K562 (cell line): ENCODE data around the gene KLHL29. TPM values are rescaled to one million over a fixed set of nuclear protein-coding genes. Genes with fewer than 3 reads are reported as not detected.

Experiments
- CTCF ChIP-seq, 3 experiments: IDR thresholded peaks in 2 of 3; conservative IDR thresholded peaks in 1 of 3; 2 replicates each; pipeline ENCODE4 v1.5.1; 2011 to 2012; ENCODE audit warnings: low read length in 3 of 3, mild to moderate bottlenecking in 3 of 3, control low read depth in 2 of 3, improper control_type of control experiment in 1 of 3, inconsistent platforms in 1 of 3, low read depth in 1 of 3, mixed read lengths in 1 of 3, moderate library complexity in 1 of 3; ENCODE audit not compliant: insufficient read depth in 2 of 3
- DLX4 ChIP-seq: fragments of 250-450 bp; sonication (Bioruptor Pico); IDR thresholded peaks from 2 replicates; pipeline ENCODE4 v1.6.1; 2021; ENCODE audit warnings: mild to moderate bottlenecking
- E4F1 ChIP-seq: fragments of 250-450 bp; sonication (Bioruptor Pico); IDR thresholded peaks from 2 replicates; pipeline ENCODE4 v1.5.0; 2021; ENCODE audit warnings: mild to moderate bottlenecking, borderline replicate concordance
- FOXK2 ChIP-seq, 2 experiments: fragments of 450-650 bp; IDR thresholded peaks in 1 of 2; conservative IDR thresholded peaks in 1 of 2; 2 replicates each; pipeline ENCODE4 v1.6.1; 2016; ENCODE audit warnings: low read depth in 2 of 2, mild to moderate bottlenecking in 1 of 2
- HMBOX1 ChIP-seq: sonication (generic); IDR thresholded peaks from 2 replicates; pipeline ENCODE4 v1.6.1; 2016
- L3MBTL2 ChIP-seq: fragments of 450-650 bp; IDR thresholded peaks from 2 replicates; pipeline ENCODE4 v1.6.1; 2016; ENCODE audit warnings: mild to moderate bottlenecking, moderate library complexity
- MCM7 ChIP-seq, 2 experiments: fragments of 450-650 bp; IDR thresholded peaks; 2 replicates each; pipeline ENCODE4 v1.6.1; 2016 to 2018
- NRF1 ChIP-seq, 2 experiments: fragments of 450-650 bp; IDR thresholded peaks in 1 of 2; conservative IDR thresholded peaks in 1 of 2; 2 replicates each; pipeline ENCODE4 v1.6.1; 2014; ENCODE audit warnings: mild to moderate bottlenecking in 2 of 2
- PKNOX1 ChIP-seq: fragments of 450-650 bp; IDR thresholded peaks from 2 replicates; pipeline ENCODE4 v1.6.1; 2016
- POLR2AphosphoS5 ChIP-seq: IDR thresholded peaks from 2 replicates; pipeline ENCODE4 v1.6.1; 2011; ENCODE audit warnings: mild to moderate bottlenecking, low read depth, low read length, moderate library complexity; ENCODE audit not compliant: control insufficient read depth, insufficient read depth
- PREB ChIP-seq: sonication (generic); formaldehyde crosslinking; IDR thresholded peaks from 2 replicates; pipeline ENCODE4 v1.8.1; 2023; ENCODE audit warnings: mild to moderate bottlenecking, missing genetic modification reagents
- PRMT5 ChIP-seq: sonication (generic); formaldehyde crosslinking; IDR thresholded peaks from 2 replicates; pipeline ENCODE4 v1.5.0; 2020; ENCODE audit warnings: missing genetic modification reagents
- PTBP1 ChIP-seq: fragments of 200-400 bp; formaldehyde crosslinking; IDR thresholded peaks from 2 replicates; pipeline ENCODE4 v1.6.1; 2017; ENCODE audit warnings: low read depth, low read length
- SPI1 ChIP-seq: IDR thresholded peaks from 2 replicates; pipeline ENCODE4 v1.6.1; 2011; ENCODE audit warnings: low read depth, low read length, control low read depth, borderline replicate concordance
- TEAD2 ChIP-seq: fragments of 450-650 bp; IDR thresholded peaks from 2 replicates; pipeline ENCODE4 v1.6.1; 2016; ENCODE audit warnings: missing genetic modification characterization, control low read depth, missing compliant biosample characterization
- ZNF584 ChIP-seq: fragments of 200-800 bp; sonication (Bioruptor generic); IDR thresholded peaks from 2 replicates; pipeline ENCODE4 v1.6.1; 2016; ENCODE audit warnings: low read depth, mild to moderate bottlenecking, missing genetic modification characterization, missing compliant biosample characterization
- ZNF639 ChIP-seq, 2 experiments: fragments of 200-800 bp in 1 of 2; sonication (Bioruptor generic) in 1 of 2; sonication (generic) in 1 of 2; formaldehyde crosslinking in 1 of 2; IDR thresholded peaks in 1 of 2; conservative IDR thresholded peaks in 1 of 2; 2 replicates each; pipeline versions ENCODE4 v1.5.0 to v1.6.1; 2016 to 2020; ENCODE audit warnings: missing compliant biosample characterization in 1 of 2, missing genetic modification characterization in 1 of 2, missing genetic modification reagents in 1 of 2
- polyA plus RNA-seq, 8 experiments: library from polyadenylated mRNA; depleted of rRNA in 4 of 8; stranded (reverse) in 5 of 8; unstranded in 3 of 8; fragments of >200 nt; fragmentation: Nextera tagmentation in 2 of 8; fragmentation: Illumina TruSeq in 1 of 8; extraction: Ambion mirVana in 2 of 8; extraction: Trizol in 1 of 8; gene quantifications; 2 replicates each; pipeline versions ENCODE4 v1.2.1 to v1.2.3, GENCODE V29; 2011 to 2014; ENCODE audit warnings: inconsistent platforms in 1 of 8, missing spikeins in 1 of 8
- total RNA-seq, 7 experiments: library from RNA; depleted of rRNA in 6 of 7; stranded (reverse); fragments of >200 nt in 6 of 7; fragmentation: Illumina TruSeq in 2 of 7; extraction: Trizol in 2 of 7; gene quantifications; 2 replicates each; pipeline versions ENCODE4 v1.2.1 to v1.2.3, GENCODE V29; 2011 to 2021; ENCODE audit warnings: low replicate concordance in 1 of 7

The KLHL29 gene
- total and polyA plus RNA-seq, 9 of the 15 experiments (the other 6 are each of a cell fraction or from before 2014, with no cell fraction given), result 0.03 to 0.31 (median 0.08) TPM; not detected in 1

- TF ChIP-seq PREB (CRISPR knock-in tag) (no peak), MCM7 (IDR thresholded peaks at IDR 0.05) (no peak), NRF1 (conservative IDR thresholded peaks at IDR 0.05 in 1 of 2, IDR thresholded peaks at IDR 0.05 in 1 of 2) (no peak), SPI1 (no peak), L3MBTL2 (no peak), CTCF (IDR thresholded peaks at IDR 0.05 in 2 of 3, conservative IDR thresholded peaks at IDR 0.05 in 1 of 3; ENCODE audit: insufficient read depth in 2 of 3, low read depth in 1 of 3, low read length in 3 of 3) (peak in 1 of 3 experiments; percentile 24; a peak in 1 of 6 replicates), FOXK2 (conservative IDR thresholded peaks at IDR 0.05 in 1 of 2, IDR thresholded peaks at IDR 0.05 in 1 of 2; ENCODE audit: low read depth in 2 of 2) (no peak), PKNOX1 (peak; percentile 59), ZNF639 (CRISPR knock-in tag; conservative IDR thresholded peaks at IDR 0.05 in 1 of 2, IDR thresholded peaks at IDR 0.05 in 1 of 2) (0 out of 4 replicates have a peak, but pooled peaks of 1 of the 2 experiments have one; percentile 30), HMBOX1 (peak; percentile 91), E4F1 (CRISPR knock-in tag) (no peak), POLR2AphosphoS5 (no peak), DLX4 (CRISPR knock-in tag) (no peak), TEAD2 (tag) (no peak), ZNF584 (no peak), PRMT5 (CRISPR knock-in tag) (no peak), PTBP1 (no peak)
Observed at GRCh38 chr2:23399674-23400261, 14.8 kb downstream of the KLHL29 start (continued).
